Measurements from ENCODE around the gene MYO5C.

- TF ChIP-seq CTCF (IDR thresholded peaks at IDR 0.05) (no peak), POLR2A (IDR thresholded peaks at IDR 0.05) (no peak)
Observed at GRCh38 chr15:52164631-52165265, 130.9 kb downstream of the MYO5C start.

Measured in esophagus squamous epithelium (tissue), 4 donors.